NCI-H748 (cell line): Measurements from ENCODE around the gene DIPK2A.

Experiments
- DNase-seq: peaks from one replicate; lab custom pipeline; 2025; ENCODE audit not compliant: unreplicated experiment; lab: John Stamatoyannopoulos, UW

Gene DIPK2A, protein sequence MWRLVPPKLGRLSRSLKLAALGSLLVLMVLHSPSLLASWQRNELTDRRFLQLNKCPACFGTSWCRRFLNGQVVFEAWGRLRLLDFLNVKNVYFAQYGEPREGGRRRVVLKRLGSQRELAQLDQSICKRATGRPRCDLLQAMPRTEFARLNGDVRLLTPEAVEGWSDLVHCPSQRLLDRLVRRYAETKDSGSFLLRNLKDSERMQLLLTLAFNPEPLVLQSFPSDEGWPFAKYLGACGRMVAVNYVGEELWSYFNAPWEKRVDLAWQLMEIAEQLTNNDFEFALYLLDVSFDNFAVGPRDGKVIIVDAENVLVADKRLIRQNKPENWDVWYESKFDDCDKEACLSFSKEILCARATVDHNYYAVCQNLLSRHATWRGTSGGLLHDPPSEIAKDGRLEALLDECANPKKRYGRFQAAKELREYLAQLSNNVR

GRCh38 chr3:143971359-143972154, at the start of gene DIPK2A:
Gene DIPK2A (plus strand): TSS chr3:143971823. CDS start chr3:143972333, 510 bp downstream.
- peak; percentile 98 for DNase-seq

GRCh38 chr3:143924522-143925285, 46.9 kb upstream of the DIPK2A start:
- DNase-seq, result no peak

- DNase-seq, result no peak
Observed at GRCh38 chr3:143928056-143928455, 43.6 kb upstream of the DIPK2A start.

GRCh38 chr3:143928541-143929255, 42.9 kb upstream of the DIPK2A start:
- DNase-seq, result no peak

- no peak for DNase-seq
Observed at GRCh38 chr3:143934791-143935190, 36.8 kb upstream of the DIPK2A start.

DNA sequence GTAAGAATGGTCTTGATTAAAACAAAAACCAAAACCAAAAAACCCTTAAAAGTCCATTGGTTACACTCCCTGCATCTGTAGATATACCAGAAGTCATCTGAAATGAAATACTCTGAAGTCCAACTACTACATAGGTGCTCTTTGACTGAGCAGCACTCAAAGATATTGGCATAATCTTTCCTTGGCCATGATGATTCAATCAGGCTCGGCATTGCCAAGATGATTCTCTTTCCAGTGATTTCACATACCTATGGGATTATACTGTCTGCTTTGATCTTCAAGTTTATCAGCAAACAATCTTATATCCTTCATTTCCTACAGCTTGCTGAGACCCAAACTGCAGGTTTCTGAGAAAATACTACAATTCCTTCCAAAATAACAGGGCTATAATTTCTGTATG, 35.9 kb upstream of the DIPK2A start:
- no peak for DNase-seq

DNA sequence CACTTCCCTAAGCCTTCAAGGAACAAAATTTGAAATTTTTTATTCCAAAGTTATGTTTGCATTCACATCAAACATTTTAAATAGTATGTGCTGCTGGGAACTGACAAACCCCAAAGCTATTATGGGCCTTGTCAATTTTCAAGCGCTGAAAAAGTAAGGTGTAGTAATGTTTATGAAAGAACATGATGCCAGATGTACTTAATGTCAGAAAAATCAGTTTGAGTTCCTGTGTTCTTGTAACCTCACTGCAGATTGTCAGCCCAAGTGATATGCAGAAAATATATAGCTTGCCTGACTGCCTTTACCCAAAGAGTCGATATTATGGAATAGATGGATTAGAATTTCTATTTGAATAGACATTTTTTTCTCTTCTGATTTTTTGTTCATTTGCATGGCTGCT, 20.8 kb upstream of the DIPK2A start:
- no peak for DNase-seq

- DNase-seq, result peak; percentile 56
Observed at GRCh38 chr3:143951351-143951971, 20.2 kb upstream of the DIPK2A start.

DNA sequence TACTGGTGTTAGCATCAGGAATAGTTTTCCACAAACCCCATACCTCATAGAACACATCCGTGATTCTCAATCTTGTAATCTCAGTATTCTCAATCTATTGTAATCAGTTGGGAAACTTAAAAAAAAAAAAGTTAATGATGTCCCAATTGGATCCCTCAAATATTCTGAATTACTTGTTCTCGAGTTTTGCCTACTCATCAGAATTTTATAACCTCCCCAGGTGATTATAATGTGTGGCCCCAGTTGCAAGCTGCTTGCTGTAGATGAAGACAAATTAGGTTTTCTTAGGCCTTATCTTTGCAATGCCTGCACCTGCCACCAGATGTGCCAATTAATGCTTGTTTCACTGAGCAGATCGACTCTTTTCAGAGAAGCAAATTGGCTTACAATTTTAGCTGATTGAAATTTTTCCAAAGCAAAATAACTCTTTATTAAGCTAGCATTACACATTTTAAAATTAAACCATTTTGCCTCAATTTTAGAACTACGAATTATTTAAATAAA, 19.0 kb upstream of the DIPK2A start:
- no peak for DNase-seq

- DNase-seq, result no peak
Observed at GRCh38 chr3:143955113-143955512, 16.5 kb upstream of the DIPK2A start.

- DNase-seq, result no peak
Observed at GRCh38 chr3:143956838-143957237, 14.8 kb upstream of the DIPK2A start.

- DNase-seq, result no peak
Observed at GRCh38 chr3:143957453-143957852, 14.2 kb upstream of the DIPK2A start.

DNA sequence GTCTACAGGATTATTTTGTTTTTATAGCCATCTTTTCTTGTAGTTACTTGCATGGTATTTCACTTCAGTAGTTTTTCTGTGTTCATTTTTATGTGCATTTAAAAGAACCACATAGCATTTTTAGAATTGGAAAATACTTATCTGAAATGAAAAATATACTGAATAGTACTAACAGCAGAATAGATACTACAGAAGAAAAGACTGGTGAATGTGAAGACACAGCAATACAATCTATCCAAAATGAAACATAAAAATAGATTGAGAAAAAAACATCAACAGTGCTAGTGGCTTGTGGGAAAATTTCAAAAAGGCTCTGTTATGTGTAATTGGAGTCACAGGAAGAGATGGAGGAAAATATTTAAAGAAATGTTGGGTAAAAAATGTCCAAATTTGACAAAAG, 12.7 kb upstream of the DIPK2A start:
- no peak for DNase-seq

- DNase-seq, result no peak
Observed at GRCh38 chr3:143961342-143961741, 10.3 kb upstream of the DIPK2A start.

GRCh38 chr3:143963946-143964345, 7.7 kb upstream of the DIPK2A start:
- DNase-seq, result no peak

GRCh38 chr3:143970773-143971358, 757 bp upstream of the DIPK2A start:
- DNase-seq, result peak; percentile 82

GRCh38 chr3:143972155-143972504, 507 bp downstream of the DIPK2A start:
- no peak for DNase-seq

GRCh38 chr3:143972505-143973258, 1.1 kb downstream of the DIPK2A start:
- peak; percentile 84 for DNase-seq
